Cardiac muscle cell (in vitro differentiated cells and primary cell): ENCODE results near the gene CDH18. TPM values are rescaled to one million over a fixed set of nuclear protein-coding genes. Genes with fewer than 3 reads are reported as not detected.
"Not testable (repeated sequence)": the region's sequence is repeated elsewhere in the genome, so short reads cannot be mapped to it uniquely, and the experiment has no call there.

Experiments
- DNase-seq, 2 donors: peaks; one replicate each; pipeline versions ENCODE4 v3.0.0 to v3.0.0-alpha.2; 2010 to 2017; ENCODE audit warnings: low read depth in 1 of 2, low spot score in 1 of 2
- H3K27ac ChIP-seq: fragments of 200-600 bp; sonication (generic); 2 replicates; pipeline ENCODE4 v1.5.1; 2016
- H3K27me3 ChIP-seq: fragments of 200-600 bp; sonication (generic); 2 replicates; pipeline ENCODE4 v1.6.0; 2016; ENCODE audit warnings: control low read depth
- H3K36me3 ChIP-seq: fragments of 200-600 bp; sonication (generic); 2 replicates; pipeline ENCODE4 v1.5.1; 2016; ENCODE audit warnings: control low read depth
- H3K4me1 ChIP-seq: fragments of 200-600 bp; sonication (generic); 2 replicates; pipeline ENCODE4 v1.8.1; 2017; ENCODE audit warnings: low read depth, mild to moderate bottlenecking, mixed run types
- H3K4me3 ChIP-seq: fragments of 200-600 bp; sonication (generic); 2 replicates; pipeline ENCODE4 v1.5.1; 2016; ENCODE audit warnings: mild to moderate bottlenecking
- H3K9me3 ChIP-seq: fragments of 200-600 bp; sonication (generic); 2 replicates; pipeline ENCODE4 v1.5.1; 2017; ENCODE audit warnings: low read depth, mild to moderate bottlenecking, control low read depth
- polyA plus RNA-seq: library from polyadenylated mRNA; unstranded; fragments of >200 nt; fragmentation: Nextera tagmentation; extraction: Ambion mirVana; gene quantifications from 2 replicates; pipeline ENCODE4 v1.2.1, GENCODE V29; 2016
- total RNA-seq: library from RNA; depleted of rRNA; stranded (reverse); fragments of >200 nt; gene quantifications from 2 replicates; pipeline ENCODE4 v1.2.3, GENCODE V29; 2016
- TF ChIP-seq, protein P1 (sequence below): IDR thresholded peaks from 2 replicates; pipeline ENCODE4 v1.5.1; 2012; ENCODE audit warnings: low read depth, mild to moderate bottlenecking, low read length

The CDH18 gene
- total and polyA plus RNA-seq, 2 experiments from 2014 or later = 0.21 to 1.2 TPM

DNA sequence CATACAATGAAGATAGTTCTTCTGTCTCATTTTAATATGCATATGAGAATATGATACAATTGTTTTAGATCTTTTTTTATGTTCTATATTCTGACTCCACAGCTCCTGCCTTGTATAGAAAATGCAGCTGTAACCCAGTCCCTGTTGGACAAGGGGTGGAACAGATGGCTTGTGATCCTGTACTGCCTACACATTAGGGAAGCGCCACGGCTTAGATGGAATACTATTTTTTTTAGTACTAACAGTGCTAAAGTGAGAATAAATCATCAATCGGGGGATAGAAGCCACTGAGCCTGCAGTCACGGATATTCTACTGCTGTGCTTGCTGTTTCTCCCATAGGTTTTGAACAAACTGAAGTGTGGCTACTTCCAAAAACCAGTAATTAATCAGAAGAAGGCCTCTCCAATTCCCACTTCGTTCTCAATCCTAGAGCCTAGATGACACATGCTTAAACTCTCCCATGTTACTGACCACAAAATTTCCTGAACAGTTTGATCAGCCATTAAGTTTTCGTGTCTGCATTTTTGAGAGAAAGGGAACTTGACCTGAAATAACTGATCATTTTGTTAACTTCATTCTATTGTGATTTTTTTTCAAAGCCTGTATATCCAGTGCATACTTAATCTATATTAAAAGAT is 150.3 kb downstream of the CDH18 start:
- no peak overlapping the region for H3K4me3 ChIP-seq
- H3K27ac ChIP-seq = no peak overlapping the region
- TF ChIP-seq, protein P1, sequence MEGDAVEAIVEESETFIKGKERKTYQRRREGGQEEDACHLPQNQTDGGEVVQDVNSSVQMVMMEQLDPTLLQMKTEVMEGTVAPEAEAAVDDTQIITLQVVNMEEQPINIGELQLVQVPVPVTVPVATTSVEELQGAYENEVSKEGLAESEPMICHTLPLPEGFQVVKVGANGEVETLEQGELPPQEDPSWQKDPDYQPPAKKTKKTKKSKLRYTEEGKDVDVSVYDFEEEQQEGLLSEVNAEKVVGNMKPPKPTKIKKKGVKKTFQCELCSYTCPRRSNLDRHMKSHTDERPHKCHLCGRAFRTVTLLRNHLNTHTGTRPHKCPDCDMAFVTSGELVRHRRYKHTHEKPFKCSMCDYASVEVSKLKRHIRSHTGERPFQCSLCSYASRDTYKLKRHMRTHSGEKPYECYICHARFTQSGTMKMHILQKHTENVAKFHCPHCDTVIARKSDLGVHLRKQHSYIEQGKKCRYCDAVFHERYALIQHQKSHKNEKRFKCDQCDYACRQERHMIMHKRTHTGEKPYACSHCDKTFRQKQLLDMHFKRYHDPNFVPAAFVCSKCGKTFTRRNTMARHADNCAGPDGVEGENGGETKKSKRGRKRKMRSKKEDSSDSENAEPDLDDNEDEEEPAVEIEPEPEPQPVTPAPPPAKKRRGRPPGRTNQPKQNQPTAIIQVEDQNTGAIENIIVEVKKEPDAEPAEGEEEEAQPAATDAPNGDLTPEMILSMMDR = no peak
- no peaks in the 10 kb centered on the region for H3K27me3 ChIP-seq
- no peak for DNase-seq
- no peaks in the 10 kb centered on the region for H3K36me3 ChIP-seq
- H3K9me3 ChIP-seq = no peaks in the 10 kb centered on the region
- no peaks in the 10 kb centered on the region for H3K4me1 ChIP-seq

DNA sequence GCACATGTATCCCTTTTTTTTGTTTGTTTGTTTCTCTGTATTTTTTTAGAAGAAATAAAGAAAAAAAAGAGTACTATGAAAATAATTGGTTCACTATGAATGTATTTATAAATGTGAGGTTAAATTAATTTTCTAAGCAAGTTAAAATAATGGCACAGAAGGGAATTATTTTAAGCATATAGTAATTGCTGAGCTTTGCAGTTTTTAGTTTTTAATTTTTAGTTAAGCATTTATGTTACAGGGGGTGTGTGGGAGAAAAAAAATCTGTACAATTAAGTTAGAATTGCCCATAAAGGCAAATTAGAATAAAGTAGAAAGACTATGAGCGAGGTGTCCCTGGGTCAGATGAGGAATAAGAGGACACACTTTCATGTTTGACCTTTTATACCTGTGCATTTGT is 152.6 kb downstream of the CDH18 start:
- no peaks in the 10 kb centered on the region for H3K27me3 ChIP-seq
- no peak for DNase-seq
- no peaks in the 10 kb centered on the region for H3K4me1 ChIP-seq

DNA sequence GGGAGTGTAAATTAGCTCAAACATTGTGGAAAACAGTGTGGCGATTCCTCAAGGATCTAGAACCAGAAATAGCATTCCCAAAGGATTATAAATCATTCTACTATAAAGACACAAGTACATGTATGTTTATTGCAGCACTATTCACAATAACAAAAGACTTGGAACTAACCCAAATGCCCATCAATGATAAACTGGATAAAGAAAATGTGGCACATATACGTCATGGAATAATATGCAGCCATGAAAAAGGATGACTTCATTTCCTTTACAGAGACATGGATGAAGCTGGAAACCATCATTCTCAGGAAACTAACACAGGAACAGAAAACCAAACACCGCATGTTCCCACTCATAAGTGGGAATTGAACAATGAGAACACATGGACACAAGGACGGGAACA is 175.3 kb downstream of the CDH18 start:
- not testable (repeated sequence) for DNase-seq, H3K27ac ChIP-seq, H3K4me3 ChIP-seq, H3K27me3 ChIP-seq, H3K36me3 ChIP-seq, H3K4me1 ChIP-seq, H3K9me3 ChIP-seq

More for the DNA sequence above, 152.6 kb downstream of the CDH18 start:
- TF ChIP-seq, protein P1 = no peak
- no peaks in the 10 kb centered on the region for H3K9me3 ChIP-seq
- H3K36me3 ChIP-seq = no peaks in the 10 kb centered on the region
- H3K4me3 ChIP-seq = no peak overlapping the region
- H3K27ac ChIP-seq = no peak overlapping the region

DNA sequence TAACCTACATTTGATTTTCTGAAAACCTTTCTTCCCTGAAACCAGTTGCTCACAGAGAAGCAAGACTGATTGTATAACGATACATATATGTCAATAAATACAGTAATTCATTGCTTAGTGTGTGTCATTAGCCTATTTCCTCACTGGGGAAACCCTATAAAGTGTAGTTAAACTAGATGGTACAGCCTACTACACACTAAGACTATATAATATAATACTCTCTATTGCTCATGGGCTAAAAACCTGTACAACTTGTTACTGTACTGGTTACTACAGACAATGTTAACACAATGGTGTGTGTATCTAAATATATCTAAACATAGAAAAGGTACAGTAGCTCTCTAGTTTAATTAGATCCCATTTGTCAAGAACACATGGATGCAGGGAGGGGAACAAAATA is 181.2 kb downstream of the CDH18 start:
- no peak for DNase-seq
- Histone ChIP-seq H3K27ac (no peak overlapping the region), H3K9me3 (no peaks in the 10 kb centered on the region), H3K4me1 (no peaks in the 10 kb centered on the region), H3K36me3 (no peaks in the 10 kb centered on the region), H3K27me3 (no peaks in the 10 kb centered on the region), H3K4me3 (no peak overlapping the region)
- TF ChIP-seq, protein P1 = no peak

DNA sequence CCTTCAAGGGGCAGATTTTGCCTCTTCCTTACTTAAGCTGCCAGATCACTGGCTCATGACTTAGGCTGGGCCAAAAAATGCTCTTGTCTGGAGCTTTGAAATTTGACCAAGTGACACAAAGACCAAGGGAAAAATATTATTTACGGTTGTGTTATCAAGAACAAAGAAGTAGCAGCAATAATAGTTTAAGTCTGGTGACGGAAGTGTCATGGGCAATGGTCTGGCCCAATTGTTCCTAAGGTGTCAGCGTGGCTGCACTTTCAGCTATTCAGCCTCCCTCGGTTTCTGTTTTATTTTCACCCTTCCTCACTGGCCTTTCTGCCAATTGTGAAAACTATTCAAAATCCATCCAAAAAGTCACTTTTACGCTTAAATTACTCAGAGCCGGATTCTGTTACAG is 185.3 kb downstream of the CDH18 start:
- TF ChIP-seq, protein P1 = no peak
- H3K27ac ChIP-seq = no peak overlapping the region

DNA sequence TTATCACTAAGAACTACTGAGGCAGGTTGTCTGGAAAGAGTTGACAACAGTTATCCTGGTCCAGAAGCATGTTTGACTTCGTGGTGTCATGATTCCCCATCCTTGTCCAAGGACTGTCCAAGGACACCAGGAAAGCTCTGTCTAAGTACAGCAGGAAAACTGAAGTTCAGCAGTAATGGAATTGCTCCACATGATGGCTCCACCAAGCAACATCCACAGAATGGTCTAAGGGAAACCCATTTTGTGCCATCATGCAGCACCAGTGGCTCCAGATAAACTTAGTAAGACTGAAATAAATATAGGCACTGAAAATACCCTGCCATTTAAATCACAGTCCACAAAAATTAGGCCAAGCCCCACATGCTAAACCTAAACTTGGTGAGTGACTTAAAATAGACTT is 192.8 kb downstream of the CDH18 start:
- TF ChIP-seq, protein P1 = peak; percentile 9
- Histone ChIP-seq H3K4me3 (no peak overlapping the region), H3K9me3 (no peaks in the 10 kb centered on the region), H3K27ac (no peak overlapping the region), H3K27me3 (no peaks in the 10 kb centered on the region), H3K4me1 (no peaks in the 10 kb centered on the region), H3K36me3 (no peaks in the 10 kb centered on the region)
- DNase-seq = peak in 1 of 2 donors; percentile 21

More for the DNA sequence above, 185.3 kb downstream of the CDH18 start:
- Histone ChIP-seq H3K36me3 (no peaks in the 10 kb centered on the region), H3K4me1 (no peaks in the 10 kb centered on the region), H3K9me3 (no peaks in the 10 kb centered on the region), H3K4me3 (no peak overlapping the region), H3K27me3 (no peaks in the 10 kb centered on the region)
- DNase-seq = no peak
